Large intestine (tissue), 3 donors: ENCODE measurements around the gene ZNF710. TPM values are rescaled to one million over a fixed set of nuclear protein-coding genes. Genes with fewer than 3 reads are reported as not detected.

ENCODE experiments used
- DNase-seq, 2 donors: peaks; one replicate each; pipeline versions ENCODE4 v3.0.0 to v3.0.0-alpha.2; 2013
- H3K27ac ChIP-seq: one replicate; pipeline ENCODE4 v1.5.1; 2013; ENCODE audit warnings: low read length
- H3K27me3 ChIP-seq: 2 replicates; pipeline ENCODE4 v1.6.1; 2013; ENCODE audit warnings: low read length; ENCODE audit not compliant: control insufficient read depth, insufficient read depth
- H3K36me3 ChIP-seq: 2 replicates; pipeline ENCODE4 v1.6.1; 2013; ENCODE audit warnings: low read length; ENCODE audit not compliant: control insufficient read depth, insufficient read depth
- H3K4me1 ChIP-seq: one replicate; pipeline ENCODE4 v1.6.1; 2013; ENCODE audit warnings: low read length; ENCODE audit not compliant: control insufficient read depth, insufficient read depth
- H3K4me3 ChIP-seq: one replicate; pipeline ENCODE4 v1.5.1; 2013; ENCODE audit warnings: low read length
- H3K9me3 ChIP-seq: one replicate; pipeline ENCODE4 v1.6.1; 2013; ENCODE audit warnings: mild to moderate bottlenecking, low read depth, low read length, moderate library complexity; ENCODE audit not compliant: control insufficient read depth
- WGBS: methylation state at CpG from one replicate; pipeline ENCODE4 v1.1.5; 2013; ENCODE audit warnings: low lambda C conversion rate; ENCODE audit not compliant: insufficient coverage; 5-methylcytosine and 5-hydroxymethylcytosine counted together
- polyA plus RNA-seq: library from polyadenylated mRNA; unstranded; fragments of 120-200 nt; gene quantifications from one replicate; pipeline ENCODE4 v1.2.1, GENCODE V29; 2013

Gene ZNF710
- polyA plus RNA-seq, 1 donor: 22.6 TPM

DNA sequence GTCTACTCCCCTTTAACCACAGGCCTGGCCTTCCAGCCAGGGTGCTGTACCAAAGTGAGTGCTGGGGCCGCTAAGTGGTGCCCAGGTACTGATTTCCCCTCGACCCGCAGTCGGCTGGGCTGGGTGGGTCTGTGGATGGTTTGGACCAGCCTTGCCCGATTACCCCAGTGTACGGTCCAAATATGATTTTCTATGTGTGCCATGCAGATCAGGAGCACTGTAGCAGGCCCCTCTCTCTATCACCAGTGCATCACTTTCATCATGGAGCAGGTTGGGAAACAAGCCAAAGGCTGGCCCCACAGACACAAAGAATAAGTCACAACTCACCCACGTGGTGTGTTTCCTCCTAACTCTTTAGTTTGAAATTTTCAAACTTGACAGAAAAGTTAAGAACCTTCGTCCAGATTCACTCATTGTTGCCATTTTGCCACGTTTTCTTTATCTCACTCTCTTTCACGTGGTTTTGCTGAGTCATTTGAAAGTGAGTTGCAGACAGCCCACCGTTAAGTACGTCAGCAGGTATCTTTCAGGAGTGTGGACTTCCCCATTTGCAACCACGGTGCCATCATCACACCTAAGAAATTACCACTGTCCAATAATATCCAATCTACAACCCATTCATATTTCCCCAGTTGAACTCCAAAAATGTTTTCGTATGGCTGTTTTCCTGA, 37.0 kb downstream of the ZNF710 start:
- peak in 1 of 2 donors; percentile 69 for DNase-seq
- Histone ChIP-seq H3K4me1 (peaks cover 66% of the 10 kb centered on the region), H3K27ac (peak overlapping the region; percentile 69)

DNA sequence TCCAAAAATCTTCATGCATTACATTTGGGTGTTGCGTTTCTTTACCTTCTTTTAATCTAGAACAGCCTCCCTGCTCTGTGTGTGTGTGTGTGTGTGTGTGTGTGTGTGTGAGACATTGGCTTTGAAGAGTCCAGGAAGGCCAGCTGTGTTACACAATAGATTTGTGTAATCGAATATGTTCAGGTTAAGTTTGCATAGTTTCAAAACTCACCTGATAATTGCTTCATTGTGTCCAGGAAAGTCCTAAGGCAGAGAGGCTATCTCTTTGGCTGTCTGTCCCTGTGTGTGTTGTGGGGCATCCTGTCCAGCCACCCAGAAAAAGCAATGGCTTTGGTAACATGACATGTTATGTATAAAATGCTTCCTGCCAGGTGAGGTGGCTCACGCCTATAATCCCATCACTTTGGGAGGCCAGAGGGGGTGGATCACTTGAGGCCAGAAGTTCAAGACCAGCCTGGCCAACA, 37.5 kb downstream of the ZNF710 start:
- no CpG with 5 or more reads among the region's 3 CpGs for WGBS
- H3K27ac ChIP-seq: peak overlapping the region; percentile 69
- DNase-seq: peak; percentile 67 to 84
- peaks cover 3% of the 10 kb centered on the region for H3K9me3 ChIP-seq
- H3K4me1 ChIP-seq: peaks cover 60% of the 10 kb centered on the region
- no peak overlapping the region for H3K4me3 ChIP-seq
- H3K27me3 ChIP-seq: no peaks in the 10 kb centered on the region
- peaks cover 3% of the 10 kb centered on the region for H3K36me3 ChIP-seq

More for the DNA sequence above, 37.0 kb downstream of the ZNF710 start:
- no peaks in the 10 kb centered on the region for H3K27me3 ChIP-seq
- H3K9me3 ChIP-seq: peaks cover 3% of the 10 kb centered on the region
- H3K36me3 ChIP-seq: peaks cover 3% of the 10 kb centered on the region
- WGBS: 67% methylated on average over 1 of the region's 14 CpGs
- no peak overlapping the region for H3K4me3 ChIP-seq

DNA sequence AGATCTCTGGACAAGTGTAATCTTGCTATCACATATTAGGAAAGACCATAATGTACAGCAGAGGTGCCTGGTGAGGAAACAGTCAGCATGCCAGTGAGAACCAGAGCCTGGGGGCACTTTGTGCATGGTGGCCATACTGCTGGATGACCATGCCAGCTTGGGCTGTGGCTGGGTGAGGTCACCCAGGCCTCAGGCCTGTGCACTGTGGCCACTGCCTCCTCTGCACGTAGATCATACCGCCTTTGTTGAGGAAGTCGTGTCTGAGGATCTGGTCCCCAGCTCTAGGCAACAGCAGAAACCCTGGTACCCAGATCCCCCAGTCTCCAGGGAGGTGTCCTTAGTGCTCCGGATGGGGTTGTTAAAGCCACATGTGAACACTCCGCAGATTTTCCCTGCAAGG, 38.9 kb downstream of the ZNF710 start:
- Histone ChIP-seq H3K9me3 (peaks cover 3% of the 10 kb centered on the region), H3K27me3 (no peaks in the 10 kb centered on the region), H3K27ac (peak overlapping the region; percentile 23), H3K36me3 (peaks cover 4% of the 10 kb centered on the region), H3K4me1 (peaks cover 47% of the 10 kb centered on the region), H3K4me3 (no peak overlapping the region)
- no peak for DNase-seq
- WGBS: no CpG with 5 or more reads among the region's 5 CpGs

DNA sequence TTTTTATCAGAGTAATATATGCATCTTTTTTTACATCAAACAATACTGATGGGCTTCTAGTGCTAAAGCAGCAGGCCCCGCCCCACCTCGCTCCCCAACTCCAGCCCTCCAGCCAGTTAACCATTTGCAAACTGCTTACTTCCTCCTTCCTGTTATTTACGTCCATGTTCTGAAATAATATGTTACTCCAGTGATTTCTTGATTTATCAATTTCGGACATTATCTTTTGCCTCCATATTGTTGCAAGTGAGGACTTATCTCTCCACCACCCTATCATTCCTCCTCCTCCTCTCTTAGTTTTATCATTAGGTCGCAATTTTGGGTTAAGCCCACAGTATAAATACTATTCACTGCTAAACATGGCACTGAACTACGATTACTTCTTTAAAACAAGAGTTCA, 39.5 kb downstream of the ZNF710 start:
- Histone ChIP-seq H3K9me3 (peaks cover 3% of the 10 kb centered on the region), H3K27ac (no peak overlapping the region), H3K4me1 (peaks cover 40% of the 10 kb centered on the region), H3K36me3 (peaks cover 7% of the 10 kb centered on the region), H3K27me3 (no peaks in the 10 kb centered on the region), H3K4me3 (no peak overlapping the region)
- 33% methylated on average over 3 of the region's 6 CpGs for WGBS
- DNase-seq: no peak

DNA sequence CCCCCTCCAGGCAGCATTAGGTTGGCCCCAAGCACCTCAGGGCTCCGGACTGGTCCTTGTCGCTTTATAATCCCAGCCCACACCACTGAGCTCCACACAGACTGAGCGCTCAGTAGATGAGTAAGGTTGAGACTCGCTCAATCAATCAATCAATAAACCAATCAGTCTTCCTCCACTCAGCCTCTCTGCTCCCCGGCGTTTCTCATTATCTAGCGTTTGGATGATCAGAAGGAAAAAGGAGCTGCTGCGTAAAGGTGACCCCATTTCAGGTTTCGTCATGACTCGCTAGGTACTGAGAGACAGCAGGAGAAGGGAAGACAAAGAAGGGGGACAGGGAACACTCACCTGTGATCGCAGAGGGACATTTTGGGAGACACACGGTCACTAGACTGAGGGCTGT, 41.2 kb downstream of the ZNF710 start:
- DNase-seq: no peak
- Histone ChIP-seq H3K4me3 (no peak overlapping the region), H3K4me1 (peaks cover 33% of the 10 kb centered on the region), H3K27ac (no peak overlapping the region), H3K9me3 (no peaks in the 10 kb centered on the region), H3K36me3 (peaks cover 7% of the 10 kb centered on the region), H3K27me3 (no peaks in the 10 kb centered on the region)
- WGBS: 80% methylated on average over 1 of the region's 12 CpGs

DNA sequence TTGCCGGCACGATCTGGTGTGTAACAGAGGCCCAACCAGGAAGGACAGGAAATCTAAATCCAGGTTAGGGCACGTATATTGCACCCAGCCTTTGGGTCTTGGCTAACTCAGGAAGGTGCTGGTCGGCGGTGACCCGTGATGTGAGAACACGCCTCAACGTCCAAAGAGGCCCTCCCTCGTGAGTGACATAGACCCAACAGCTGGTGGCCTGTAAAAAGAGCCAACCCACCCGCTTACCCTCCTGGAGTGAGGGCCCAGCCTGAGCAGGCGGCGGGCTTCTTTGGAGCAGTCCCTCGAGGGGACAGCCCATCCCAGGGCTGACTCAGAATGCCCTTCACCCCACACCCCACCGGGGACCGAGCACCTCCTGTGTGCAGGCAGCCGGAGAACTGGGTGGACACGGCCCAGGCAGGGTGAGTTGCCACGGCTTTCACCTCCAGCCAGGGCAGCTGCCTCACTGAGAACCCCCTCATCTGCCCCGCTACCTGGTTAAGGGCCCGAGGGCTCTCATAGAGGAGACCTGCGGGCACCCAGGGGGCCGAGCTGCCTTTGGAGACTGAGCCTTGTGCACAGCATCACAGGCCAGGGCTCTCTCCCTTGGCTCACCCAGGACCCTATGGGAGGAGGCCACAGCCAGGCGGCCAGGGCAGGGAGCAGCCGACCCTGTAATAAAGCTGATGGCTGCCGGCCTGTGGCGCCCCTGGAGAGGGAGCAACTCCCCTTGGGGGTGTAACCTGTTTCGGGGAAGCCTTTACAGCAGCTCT, 41.8 kb downstream of the ZNF710 start:
- no peaks in the 10 kb centered on the region for H3K27me3 ChIP-seq
- no CpG with 5 or more reads among the region's 27 CpGs for WGBS
- no peak overlapping the region for H3K4me3 ChIP-seq
- no peaks in the 10 kb centered on the region for H3K9me3 ChIP-seq
- H3K36me3 ChIP-seq: peaks cover 7% of the 10 kb centered on the region
- H3K27ac ChIP-seq: no peak overlapping the region
- no peak for DNase-seq
- peaks cover 27% of the 10 kb centered on the region for H3K4me1 ChIP-seq

DNA sequence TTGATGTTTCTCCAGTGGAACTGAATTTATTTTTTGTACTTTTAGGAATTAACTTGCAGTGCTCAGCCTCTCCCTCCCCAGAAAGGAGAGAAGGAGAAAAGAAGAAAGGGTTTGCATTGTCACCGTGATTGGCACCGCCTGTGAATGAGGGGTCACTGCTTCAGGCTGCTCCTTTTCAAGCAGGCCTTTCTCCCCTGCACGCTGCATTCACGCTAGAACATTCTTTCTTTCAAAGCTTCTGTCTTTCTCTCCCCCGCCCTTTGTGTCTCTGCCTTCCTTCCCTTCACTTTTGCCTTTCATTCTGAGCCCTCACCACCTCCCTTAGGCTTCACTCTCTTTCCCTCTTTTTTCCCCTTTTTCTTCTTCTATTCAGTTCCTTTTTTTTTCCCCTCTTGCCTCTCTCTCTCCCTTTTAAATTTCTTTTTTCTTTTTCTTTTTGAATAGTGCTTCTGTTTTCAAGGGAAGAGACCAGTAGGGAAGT, 42.4 kb downstream of the ZNF710 start:
- Histone ChIP-seq H3K27me3 (no peaks in the 10 kb centered on the region), H3K4me3 (no peak overlapping the region), H3K4me1 (peaks cover 21% of the 10 kb centered on the region), H3K9me3 (no peaks in the 10 kb centered on the region), H3K36me3 (peaks cover 7% of the 10 kb centered on the region), H3K27ac (no peak overlapping the region)
- no peak for DNase-seq
- 83% methylated on average over 1 of the region's 5 CpGs for WGBS

DNA sequence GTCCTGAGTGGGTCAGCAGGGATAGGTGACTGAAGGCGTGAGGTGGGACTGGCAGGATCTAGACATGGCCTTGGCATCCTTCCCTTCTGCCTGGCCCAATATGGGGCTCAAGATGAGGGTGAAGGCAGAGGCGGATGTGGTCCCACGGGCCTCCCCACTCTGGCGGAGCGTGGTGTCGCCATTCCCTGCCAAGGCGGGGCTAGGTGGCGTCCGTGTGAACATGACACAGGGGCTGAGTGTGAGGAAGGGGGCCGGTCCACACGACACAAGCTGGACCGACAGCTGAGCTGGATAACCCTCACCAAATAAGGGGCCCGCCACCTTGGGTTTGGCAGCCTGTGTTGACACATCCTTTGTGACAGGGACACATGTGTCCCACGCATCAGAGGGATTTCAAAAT, 43.1 kb downstream of the ZNF710 start:
- H3K36me3 ChIP-seq: peaks cover 7% of the 10 kb centered on the region
- no peak overlapping the region for H3K4me3 ChIP-seq
- WGBS: no CpG with 5 or more reads among the region's 14 CpGs
- H3K27ac ChIP-seq: no peak overlapping the region
- DNase-seq: no peak
- no peaks in the 10 kb centered on the region for H3K9me3 ChIP-seq
- peaks cover 17% of the 10 kb centered on the region for H3K4me1 ChIP-seq
- H3K27me3 ChIP-seq: no peaks in the 10 kb centered on the region

DNA sequence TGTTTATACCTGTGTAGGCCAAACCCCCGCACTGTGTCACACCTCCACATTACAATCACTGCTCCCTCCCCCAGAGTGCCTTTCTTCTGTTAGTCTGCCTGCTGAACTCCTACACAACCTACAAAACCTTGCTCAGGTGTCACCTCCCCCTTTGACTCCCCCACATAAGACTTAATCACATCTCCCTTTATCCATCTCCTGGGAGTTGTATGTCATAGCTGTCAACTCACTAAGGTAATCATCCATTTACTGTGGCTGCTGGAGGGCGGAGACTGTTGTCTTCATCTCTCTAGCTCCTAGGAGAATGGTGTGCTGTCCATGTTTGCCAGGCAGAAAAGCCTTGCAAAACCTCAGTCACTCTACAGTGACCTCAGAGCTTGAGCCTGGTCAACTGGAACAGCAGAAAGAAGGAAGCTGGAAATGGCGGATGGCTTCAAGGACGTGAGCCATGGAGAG, 43.8 kb downstream of the ZNF710 start:
- peaks cover 10% of the 10 kb centered on the region for H3K4me1 ChIP-seq
- no peaks in the 10 kb centered on the region for H3K9me3 ChIP-seq
- DNase-seq: no peak
- H3K27ac ChIP-seq: no peak overlapping the region
- H3K36me3 ChIP-seq: peaks cover 7% of the 10 kb centered on the region
- no peaks in the 10 kb centered on the region for H3K27me3 ChIP-seq
- WGBS: 100% methylated on average over 1 of the region's 4 CpGs
- no peak overlapping the region for H3K4me3 ChIP-seq

DNA sequence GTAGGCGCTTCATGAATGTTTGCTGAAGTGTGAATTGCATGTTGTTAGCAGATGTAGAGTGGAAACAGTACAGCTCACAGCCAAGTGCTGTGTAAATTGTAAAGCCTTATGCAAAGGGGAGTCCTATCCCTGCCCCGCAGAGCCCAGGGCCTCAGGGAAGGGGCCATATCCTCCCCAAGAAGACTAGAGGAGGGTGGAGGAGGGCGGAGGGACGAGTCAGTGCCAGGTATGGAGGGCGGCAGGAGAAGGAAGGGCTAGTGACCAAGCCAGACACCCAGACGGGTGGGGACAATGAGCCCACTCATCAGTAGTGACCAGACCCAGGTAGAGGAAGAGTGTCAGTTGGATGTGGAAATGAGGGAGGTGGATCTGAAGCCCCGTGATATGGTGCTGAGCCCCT, 45.2 kb downstream of the ZNF710 start:
- Histone ChIP-seq H3K4me1 (peaks cover 2% of the 10 kb centered on the region), H3K27me3 (no peaks in the 10 kb centered on the region), H3K27ac (no peak overlapping the region), H3K4me3 (no peak overlapping the region), H3K36me3 (peaks cover 7% of the 10 kb centered on the region), H3K9me3 (no peaks in the 10 kb centered on the region)
- 90% methylated on average over 2 of the region's 7 CpGs for WGBS
- DNase-seq: no peak
